PC-3 (cell line): ENCODE measurements around the gene MSL2. TPM values are rescaled to one million over a fixed set of nuclear protein-coding genes. Genes with fewer than 3 reads are reported as not detected.
"Not testable (repeated sequence)": the region's sequence is repeated elsewhere in the genome, so short reads cannot be mapped to it uniquely, and the experiment has no call there.

Experiments used
- ATAC-seq: fragments of 200-7000 bp; cut with Tn5 transposase; 2 replicates; pipeline ENCODE4 v1.9.1; 2020; ENCODE audit warnings: mild to moderate bottlenecking, moderate library complexity
- BruUV-seq: library from RNA; stranded (reverse); fragments of 400-500 nt; replicated peaks from 2 replicates; lab custom pipeline; 2021; lab: Mats Ljungman, UMichigan
- CTCF ChIA-PET: fragments of 300-600 bp; sonication (Branson Sonifier 250); formaldehyde crosslinking; loops from one replicate; lab custom pipeline; 2022; ENCODE audit warnings: antibody characterized with exemption; lab: Charles Lee
- POLR2A ChIA-PET: fragments of 300-600 bp; sonication (Branson Sonifier 250); formaldehyde crosslinking; loops from one replicate; lab custom pipeline; 2022; ENCODE audit warnings: antibody characterized with exemption; ENCODE audit not compliant: unreplicated experiment; lab: Charles Lee
- DNase-seq: peaks from one replicate; pipeline ENCODE4 v3.0.0-alpha.2; 2015
- H2AFZ ChIP-seq: fragments of 300-600 bp; sonication (generic); 2 replicates; pipeline ENCODE4 v1.6.0; 2016; ENCODE audit warnings: antibody characterized with exemption, low read length
- H3F3A ChIP-seq: fragments of 300-600 bp; sonication (generic); one replicate; pipeline ENCODE4 v1.6.0; 2017; ENCODE audit warnings: antibody characterized with exemption, low read length, control low read depth, mild to moderate bottlenecking; ENCODE audit not compliant: unreplicated experiment
- H3K27ac ChIP-seq: fragments of 300-600 bp; sonication (generic); 2 replicates; pipeline ENCODE4 v1.5.1; 2016; ENCODE audit warnings: mild to moderate bottlenecking, low read length
- H3K27me3 ChIP-seq: fragments of 300-600 bp; sonication (generic); 2 replicates; pipeline ENCODE4 v1.6.1; 2016; ENCODE audit warnings: low read length, mixed read lengths
- H3K36me3 ChIP-seq: fragments of 300-600 bp; sonication (generic); 2 replicates; pipeline ENCODE4 v1.6.1; 2016; ENCODE audit warnings: low read depth, mixed run types, low read length, mixed read lengths
- H3K4me1 ChIP-seq: fragments of 300-600 bp; sonication (generic); 2 replicates; pipeline ENCODE4 v1.5.1; 2016; ENCODE audit warnings: low read length; ENCODE audit not compliant: insufficient read depth
- H3K4me2 ChIP-seq: fragments of 300-600 bp; sonication (generic); 2 replicates; pipeline ENCODE4 v1.6.0; 2016; ENCODE audit warnings: low read length
- H3K4me3 ChIP-seq: fragments of 300-600 bp; sonication (generic); 2 replicates; pipeline ENCODE4 v1.5.1; 2016; ENCODE audit warnings: mild to moderate bottlenecking, low read length, mixed read lengths
- H3K79me2 ChIP-seq: fragments of 300-600 bp; sonication (generic); 2 replicates; pipeline ENCODE4 v1.6.1; 2017; ENCODE audit warnings: low read length, mixed read lengths
- H3K9ac ChIP-seq: fragments of 300-600 bp; sonication (generic); 2 replicates; pipeline ENCODE4 v1.6.0; 2016; ENCODE audit warnings: mild to moderate bottlenecking, low read length
- H3K9me2 ChIP-seq: fragments of 300-600 bp; sonication (generic); replicated peaks from 2 replicates; pipeline ENCODE4 v1.6.1; 2016; ENCODE audit warnings: mixed run types, low read length, mixed read lengths
- H3K9me3 ChIP-seq: fragments of 300-600 bp; sonication (generic); 2 replicates; pipeline ENCODE4 v1.6.1; 2016; ENCODE audit warnings: low read length, mixed read lengths
- H4K20me1 ChIP-seq: fragments of 300-600 bp; sonication (generic); 2 replicates; pipeline ENCODE4 v1.6.1; 2016; ENCODE audit warnings: low read length, mixed read lengths
- EZH2 ChIP-seq: fragments of 300-600 bp; sonication (generic); IDR thresholded peaks from one replicate; pipeline ENCODE4 v1.6.1; 2017; ENCODE audit warnings: antibody characterized with exemption, mild to moderate bottlenecking, low read length; ENCODE audit not compliant: unreplicated experiment
- EZH2phosphoT487 ChIP-seq: fragments of 300-600 bp; sonication (generic); IDR thresholded peaks from 2 replicates; pipeline ENCODE4 v1.6.1; 2018; ENCODE audit warnings: mild to moderate bottlenecking, antibody characterized with exemption, low read length, borderline replicate concordance
- intact Hi-C: fragments of 100-400 bp; cut with micrococcal nuclease; formaldehyde crosslinking; loops from 2 replicates; pipeline ENCODE4 v1.9.0; 2023
- total RNA-seq: library from RNA; depleted of rRNA; stranded (reverse); fragments of >200 nt; gene quantifications from 2 replicates; pipeline ENCODE4 v1.2.3, GENCODE V29; 2014
- TF ChIP-seq, protein P1 (sequence below): fragments of 300-600 bp; sonication (generic); conservative IDR thresholded peaks from 2 replicates; pipeline ENCODE4 v1.5.1; 2017; ENCODE audit warnings: antibody characterized with exemption, low read depth, mild to moderate bottlenecking, low read length

MSL2 gene
- total RNA-seq, 1 experiment from 2014 or later, result 7.9 TPM

GRCh38 chr3:136211547-136211946 is 15.4 kb upstream of the MSL2 start:
- no peak for TF ChIP-seq EZH2
- no peak for TF ChIP-seq EZH2phosphoT487
- TF ChIP-seq, protein P1, sequence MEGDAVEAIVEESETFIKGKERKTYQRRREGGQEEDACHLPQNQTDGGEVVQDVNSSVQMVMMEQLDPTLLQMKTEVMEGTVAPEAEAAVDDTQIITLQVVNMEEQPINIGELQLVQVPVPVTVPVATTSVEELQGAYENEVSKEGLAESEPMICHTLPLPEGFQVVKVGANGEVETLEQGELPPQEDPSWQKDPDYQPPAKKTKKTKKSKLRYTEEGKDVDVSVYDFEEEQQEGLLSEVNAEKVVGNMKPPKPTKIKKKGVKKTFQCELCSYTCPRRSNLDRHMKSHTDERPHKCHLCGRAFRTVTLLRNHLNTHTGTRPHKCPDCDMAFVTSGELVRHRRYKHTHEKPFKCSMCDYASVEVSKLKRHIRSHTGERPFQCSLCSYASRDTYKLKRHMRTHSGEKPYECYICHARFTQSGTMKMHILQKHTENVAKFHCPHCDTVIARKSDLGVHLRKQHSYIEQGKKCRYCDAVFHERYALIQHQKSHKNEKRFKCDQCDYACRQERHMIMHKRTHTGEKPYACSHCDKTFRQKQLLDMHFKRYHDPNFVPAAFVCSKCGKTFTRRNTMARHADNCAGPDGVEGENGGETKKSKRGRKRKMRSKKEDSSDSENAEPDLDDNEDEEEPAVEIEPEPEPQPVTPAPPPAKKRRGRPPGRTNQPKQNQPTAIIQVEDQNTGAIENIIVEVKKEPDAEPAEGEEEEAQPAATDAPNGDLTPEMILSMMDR, result no peak
- H3K27ac ChIP-seq, result no peak overlapping the region
- H3K27me3 ChIP-seq, result no peaks in the 10 kb centered on the region
- H3K9me2 ChIP-seq, result no peaks in the 10 kb centered on the region
- ChIA-PET POLR2A (no interaction called here), CTCF (no interaction called here)
- no peak overlapping the region for H3K9ac ChIP-seq
- H2AFZ ChIP-seq, result no peak overlapping the region
- H3K4me3 ChIP-seq, result no peak overlapping the region
- no peaks in the 10 kb centered on the region for H3K36me3 ChIP-seq
- H3K9me3 ChIP-seq, result no peaks in the 10 kb centered on the region
- no peaks in the 10 kb centered on the region for H3K79me2 ChIP-seq
- no peak overlapping the region for H3K4me2 ChIP-seq
- no peaks in the 10 kb centered on the region for H3F3A ChIP-seq
- H3K4me1 ChIP-seq, result no peaks in the 10 kb centered on the region
- no peak for ATAC-seq
- no peaks in the 10 kb centered on the region for H4K20me1 ChIP-seq
- no TSS peak for BruUV-seq
- intact Hi-C loops, result no loop called here
- no peak for DNase-seq

GRCh38 chr3:136209921-136210320 is 13.8 kb upstream of the MSL2 start:
- peak; percentile 40 for DNase-seq

GRCh38 chr3:136207489-136208115 is 11.5 kb upstream of the MSL2 start:
- ATAC-seq, result no peak
- H4K20me1 ChIP-seq, result no peaks in the 10 kb centered on the region

More at GRCh38 chr3:136209921-136210320, 13.8 kb upstream of the MSL2 start:
- no TSS peak for BruUV-seq
- H3K4me1 ChIP-seq, result no peaks in the 10 kb centered on the region
- no peaks in the 10 kb centered on the region for H3K79me2 ChIP-seq
- no peaks in the 10 kb centered on the region for H3K27me3 ChIP-seq
- ATAC-seq, result no peak
- H3F3A ChIP-seq, result no peaks in the 10 kb centered on the region
- H3K9me2 ChIP-seq, result no peaks in the 10 kb centered on the region
- ChIA-PET POLR2A (no interaction called here), CTCF (no interaction called here)
- H4K20me1 ChIP-seq, result no peaks in the 10 kb centered on the region
- H2AFZ ChIP-seq, result no peak overlapping the region
- H3K9ac ChIP-seq, result no peak overlapping the region
- H3K9me3 ChIP-seq, result no peaks in the 10 kb centered on the region
- TF ChIP-seq EZH2phosphoT487 (no peak), EZH2 (no peak)
- TF ChIP-seq, protein P1, result no peak
- H3K36me3 ChIP-seq, result no peaks in the 10 kb centered on the region
- H3K27ac ChIP-seq, result no peak overlapping the region
- no peak overlapping the region for H3K4me3 ChIP-seq
- intact Hi-C loops, result no loop called here
- no peak overlapping the region for H3K4me2 ChIP-seq

DNA sequence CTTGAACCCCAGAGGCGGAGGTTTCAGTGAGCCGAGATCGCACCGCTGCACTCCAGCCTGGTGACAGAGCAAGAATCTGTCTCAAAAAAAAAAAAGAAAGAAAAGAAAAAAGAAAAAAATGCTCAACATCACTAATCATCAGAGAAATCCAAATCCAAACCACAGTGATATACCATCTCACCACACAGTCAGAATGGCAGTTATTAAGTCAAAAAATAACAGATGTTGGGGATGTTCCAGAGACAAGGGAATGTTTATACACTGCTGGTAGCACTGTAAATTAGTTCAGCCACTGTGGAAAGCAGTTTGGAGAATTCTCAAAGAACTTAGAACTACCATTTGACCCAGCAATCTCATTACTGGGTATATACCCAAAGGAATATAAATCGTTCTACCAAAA is 3.1 kb upstream of the MSL2 start:
- H3K4me2 ChIP-seq, BruUV-seq, H3K4me3 ChIP-seq, CTCF ChIA-PET, ATAC-seq, H3K27me3 ChIP-seq, H3K9ac ChIP-seq, DNase-seq, H3K9me3 ChIP-seq, H3K27ac ChIP-seq, intact Hi-C loops, POLR2A ChIA-PET, H3K9me2 ChIP-seq, H2AFZ ChIP-seq, H3F3A ChIP-seq, H3K36me3 ChIP-seq: not testable (repeated sequence)
- Histone ChIP-seq H3K4me1 (peaks cover 15% of the 10 kb centered on the region), H3K79me2 (peaks cover 18% of the 10 kb centered on the region), H4K20me1 (peaks cover 10% of the 10 kb centered on the region)

More at GRCh38 chr3:136207489-136208115, 11.5 kb upstream of the MSL2 start:
- Histone ChIP-seq H3K4me2 (no peak overlapping the region), H2AFZ (no peak overlapping the region), H3K4me1 (no peaks in the 10 kb centered on the region), H3K79me2 (no peaks in the 10 kb centered on the region), H3K9me2 (no peaks in the 10 kb centered on the region), H3K9me3 (no peaks in the 10 kb centered on the region), H3K36me3 (no peaks in the 10 kb centered on the region), H3K4me3 (no peak overlapping the region), H3K27me3 (no peaks in the 10 kb centered on the region), H3K27ac (no peak overlapping the region), H3F3A (no peaks in the 10 kb centered on the region), H3K9ac (no peak overlapping the region)
- intact Hi-C loops, result no loop called here
- TF ChIP-seq EZH2phosphoT487 (no peak), EZH2 (no peak)
- TF ChIP-seq, protein P1, result no peak
- CTCF ChIA-PET, result no interaction called here
- DNase-seq, result no peak
- POLR2A ChIA-PET, result no interaction called here
- BruUV-seq, result no TSS peak
